GM19467 (cell line): ENCODE measurements around the gene TEAD2.

Source experiments
- ATAC-seq: cut with Tn5 transposase; IDR thresholded peaks from one replicate; pipeline ENCODE4 v1.9.1; 2021; ENCODE audit warnings: mild to moderate bottlenecking, moderate library complexity; ENCODE audit not compliant: unreplicated experiment

TEAD2 gene

DNA sequence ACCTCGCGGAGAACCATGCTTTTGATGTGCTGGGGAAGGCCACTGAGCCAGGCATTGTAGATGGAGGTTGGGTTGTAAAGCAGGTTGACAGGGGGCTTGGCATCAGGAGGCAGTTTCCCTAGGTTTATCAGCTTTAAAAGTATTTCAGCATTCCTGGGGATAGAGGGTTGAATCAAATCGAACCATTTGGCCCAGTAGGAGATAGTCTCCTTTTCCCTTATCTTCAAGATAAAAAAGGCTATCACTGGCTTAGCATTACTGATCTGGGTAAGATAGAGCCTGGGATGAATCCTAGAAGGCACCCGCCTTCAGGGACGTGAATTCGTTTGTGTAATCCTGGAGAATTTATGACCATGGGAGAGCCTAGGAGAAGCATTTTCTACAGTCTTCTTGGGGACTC is 67.8 kb downstream of the TEAD2 start:
- no peak for ATAC-seq
